GM21526 (cell line): Measurements from ENCODE around the gene PPIE.

ENCODE experiments used
- ATAC-seq: cut with Tn5 transposase; IDR thresholded peaks from one replicate; pipeline ENCODE4 v1.9.1; 2021; ENCODE audit warnings: moderate library complexity; ENCODE audit not compliant: unreplicated experiment, low FRiP score

PPIE gene

DNA sequence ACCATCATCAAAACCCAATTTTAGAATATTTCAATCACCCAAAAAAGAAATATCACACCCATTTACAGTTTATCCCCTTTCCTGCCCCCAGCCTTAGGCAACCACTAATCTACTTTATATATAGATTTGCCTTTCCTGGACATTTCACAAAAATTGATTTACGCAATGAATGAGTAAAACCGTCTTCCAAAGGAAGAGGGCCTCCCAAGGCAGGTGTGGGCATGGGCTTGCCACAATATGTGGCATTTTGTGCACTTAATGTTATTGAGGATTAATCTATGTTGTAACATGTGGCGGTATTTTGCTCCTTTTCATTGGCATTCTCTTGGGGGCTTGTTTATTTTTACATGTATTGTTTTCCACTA, 61.8 kb downstream of the PPIE start:
- no peak for ATAC-seq

DNA sequence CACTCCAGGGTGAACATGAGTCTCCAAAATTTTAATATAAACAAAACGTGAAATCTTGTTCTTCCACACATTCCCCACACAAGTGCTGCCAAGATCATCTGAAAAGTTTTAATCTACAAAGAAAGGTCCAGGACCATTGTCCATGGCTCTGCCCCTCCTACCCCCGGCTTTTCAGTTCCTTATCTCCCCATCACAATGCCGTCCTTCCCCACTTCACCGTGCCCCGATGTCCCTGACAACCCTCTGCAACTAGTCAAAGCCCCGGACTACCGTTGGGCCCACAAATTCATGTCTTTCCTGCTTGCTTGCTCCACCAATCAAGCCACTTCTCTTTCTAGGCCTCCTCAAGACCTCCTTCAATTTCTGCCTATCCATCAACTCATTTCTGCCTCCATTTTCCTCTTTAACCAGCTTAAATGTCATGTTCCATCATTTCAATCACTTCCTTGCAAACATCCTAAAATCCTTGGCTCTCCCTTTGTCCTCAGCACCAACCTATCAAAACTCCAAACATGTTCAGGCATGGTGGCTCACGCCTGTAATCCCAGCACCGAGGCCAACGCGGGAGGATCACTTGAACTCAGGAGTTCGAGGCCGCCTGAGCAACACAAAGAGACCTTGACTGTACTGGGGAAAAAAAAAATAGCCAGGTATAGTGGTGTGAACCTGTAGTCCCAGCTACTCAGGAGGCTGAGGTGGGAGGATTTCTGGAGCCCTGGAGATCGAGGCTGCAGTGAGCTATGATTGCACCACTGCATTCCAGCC, 64.0 kb downstream of the PPIE start:
- no peak for ATAC-seq

DNA sequence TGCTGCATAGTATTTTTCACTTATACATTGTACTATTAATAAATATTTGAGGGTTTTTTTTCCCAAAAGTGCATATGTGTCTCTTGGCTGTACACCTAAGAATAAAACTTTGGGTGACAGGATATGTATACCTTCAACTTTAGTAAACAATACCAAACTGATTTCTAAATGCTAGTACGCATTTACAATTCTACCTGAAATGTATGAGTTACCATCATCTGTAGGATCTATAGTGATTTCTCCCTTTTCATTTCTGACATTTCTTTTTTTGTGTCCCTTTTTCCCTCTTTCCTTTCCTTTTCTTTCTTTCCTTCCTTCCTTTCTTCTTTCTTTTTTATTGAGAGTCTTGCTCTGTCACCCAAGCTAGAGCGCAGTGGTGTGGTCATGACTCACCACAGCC, 66.7 kb downstream of the PPIE start:
- no peak for ATAC-seq

DNA sequence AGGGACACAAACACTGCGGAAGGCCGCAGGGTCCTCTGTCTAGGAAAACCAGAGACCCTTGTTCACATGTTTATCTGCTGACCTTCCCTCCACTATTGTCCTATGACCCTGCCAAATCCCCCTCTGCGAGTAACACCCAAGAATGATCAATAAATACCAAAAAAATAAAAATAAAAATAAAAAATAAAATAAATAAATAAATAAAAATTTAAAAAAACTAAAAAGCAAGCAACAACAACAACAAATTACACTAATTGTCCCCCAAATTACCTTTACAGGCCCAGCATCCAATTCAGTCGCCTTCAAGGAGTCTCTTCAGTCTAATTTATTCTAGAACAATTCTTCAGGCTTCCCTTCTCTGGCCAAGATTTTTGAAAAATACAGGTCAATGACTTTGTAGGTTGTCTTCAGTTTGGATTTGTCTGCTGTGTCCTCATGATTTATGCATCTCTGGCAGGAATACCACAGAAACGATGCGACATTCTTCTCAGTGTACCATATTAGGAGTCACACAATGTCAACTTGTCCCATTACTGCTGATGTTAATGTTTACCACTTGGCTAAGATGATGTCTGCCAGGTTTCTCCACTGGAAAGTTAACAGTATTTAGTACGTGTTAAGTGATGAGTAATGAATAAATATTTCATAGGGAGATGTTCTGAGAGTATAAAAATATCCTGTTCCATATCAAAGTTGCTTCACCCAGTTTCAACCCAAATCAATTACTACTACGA, 70.3 kb downstream of the PPIE start:
- ATAC-seq: no peak

DNA sequence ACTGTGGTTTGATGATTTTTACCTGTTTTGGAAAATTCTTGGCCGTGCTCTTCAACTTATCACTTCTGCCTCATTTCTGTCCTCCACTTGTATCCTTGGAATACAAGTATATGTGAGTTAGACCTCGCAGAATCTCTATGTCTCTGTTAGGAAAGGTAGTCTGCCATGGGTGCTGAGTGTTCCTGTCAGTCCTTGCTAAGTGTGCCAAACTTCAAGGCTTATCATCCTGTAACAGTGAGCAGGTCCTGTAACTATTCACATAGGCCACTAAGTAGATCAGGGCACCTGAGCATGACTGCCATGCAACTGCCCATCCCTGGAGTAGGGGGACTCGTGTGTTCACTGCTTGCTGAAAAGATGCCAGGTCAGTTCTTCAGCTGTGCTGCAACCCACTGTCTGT, 74.2 kb downstream of the PPIE start:
- ATAC-seq: no peak
